HG03520 (cell line): ENCODE results near the gene MED22.
"Not testable (repeated sequence)": the region's sequence is repeated elsewhere in the genome, so short reads cannot be mapped to it uniquely, and the experiment has no call there.

Experiments
- ATAC-seq: cut with Tn5 transposase; IDR thresholded peaks from one replicate; pipeline ENCODE4 v1.9.1; 2021; ENCODE audit warnings: mild to moderate bottlenecking, moderate library complexity; ENCODE audit not compliant: unreplicated experiment

MED22 gene

GRCh38 chr9:133307301-133307700 is 40.6 kb downstream of the MED22 start:
- no peak for ATAC-seq

- no peak for ATAC-seq
Observed at GRCh38 chr9:133306242-133307204, 41.4 kb downstream of the MED22 start.

- no peak for ATAC-seq
Observed at GRCh38 chr9:133305731-133306130, 42.2 kb downstream of the MED22 start.

GRCh38 chr9:133304477-133305377 is 43.2 kb downstream of the MED22 start:
- no peak for ATAC-seq

- ATAC-seq: no peak
Observed at GRCh38 chr9:133304158-133304470, 43.8 kb downstream of the MED22 start.

GRCh38 chr9:133303266-133304157 is 44.4 kb downstream of the MED22 start:
- ATAC-seq: no peak

- no peak for ATAC-seq
Observed at GRCh38 chr9:133301253-133302230, 46.4 kb downstream of the MED22 start.

GRCh38 chr9:133299996-133300395 is 47.9 kb downstream of the MED22 start:
- ATAC-seq: not testable (repeated sequence)

GRCh38 chr9:133294257-133294656 is 53.7 kb downstream of the MED22 start:
- ATAC-seq: no peak

GRCh38 chr9:133290751-133291302 is 57.1 kb downstream of the MED22 start:
- ATAC-seq: no peak
